KMS-11 (cell line): Measurements from ENCODE around the gene FUBP3.
A peak's percentile ranks its signal among the peaks of the same experiment; 100 is the strongest.

Source experiments
- H2AFZ ChIP-seq: fragments of 200-600 bp; sonication (generic); 2 replicates; pipeline ENCODE4 v1.6.1; 2016; ENCODE audit warnings: antibody characterized with exemption, mixed run types, low read depth
- H3K27ac ChIP-seq: fragments of 200-600 bp; sonication (generic); 2 replicates; pipeline ENCODE4 v1.6.1; 2016; ENCODE audit warnings: mild to moderate bottlenecking, mixed run types
- H3K27me3 ChIP-seq: fragments of 200-600 bp; sonication (generic); 2 replicates; pipeline ENCODE4 v1.6.1; 2017; ENCODE audit warnings: mild to moderate bottlenecking, low read depth, mixed run types, moderate library complexity; ENCODE audit not compliant: insufficient read depth
- H3K36me3 ChIP-seq: fragments of 200-600 bp; sonication (generic); 2 replicates; pipeline ENCODE4 v1.6.1; 2017; ENCODE audit warnings: mild to moderate bottlenecking, mixed run types; ENCODE audit not compliant: insufficient read depth
- H3K4me1 ChIP-seq: fragments of 200-600 bp; sonication (generic); 2 replicates; pipeline ENCODE4 v1.6.1; 2016; ENCODE audit warnings: mild to moderate bottlenecking, low read depth, mixed run types; ENCODE audit not compliant: poor library complexity, severe bottlenecking
- H3K4me2 ChIP-seq: fragments of 200-600 bp; sonication (generic); 2 replicates; pipeline ENCODE4 v1.7.0; 2016; ENCODE audit warnings: mild to moderate bottlenecking, mixed run types
- H3K4me3 ChIP-seq: fragments of 200-600 bp; sonication (generic); IDR thresholded peaks from 2 replicates; pipeline ENCODE4 v1.6.1; 2017; ENCODE audit warnings: low read depth, low read length, mixed read lengths; ENCODE audit not compliant: insufficient read depth
- H3K79me2 ChIP-seq: fragments of 200-600 bp; sonication (generic); 2 replicates; pipeline ENCODE4 v1.6.1; 2016; ENCODE audit warnings: low read depth, mixed run types; ENCODE audit not compliant: insufficient read depth
- H3K9ac ChIP-seq: fragments of 200-600 bp; sonication (generic); 2 replicates; pipeline ENCODE4 v1.6.1; 2016; ENCODE audit warnings: mild to moderate bottlenecking, mixed run types
- H4K20me1 ChIP-seq: fragments of 200-600 bp; sonication (generic); 2 replicates; pipeline ENCODE4 v1.6.1; 2016; ENCODE audit warnings: mild to moderate bottlenecking, mixed run types; ENCODE audit not compliant: insufficient read depth
- CTCF ChIP-seq: fragments of 200-600 bp; sonication (generic); conservative IDR thresholded peaks from 2 replicates; pipeline ENCODE4 v1.6.1; 2017; ENCODE audit warnings: low read depth, mild to moderate bottlenecking, antibody characterized with exemption, low read length, moderate library complexity, mixed read lengths

FUBP3 gene

GRCh38 chr9:130570208-130570607, 9.2 kb upstream of the FUBP3 start:
- Histone ChIP-seq H3K27me3 (peaks cover 12% of the 10 kb centered on the region; the same call in 1 of the 2 replicates), H3K27ac (no peak overlapping the region), H2AFZ (no peak overlapping the region), H4K20me1 (no peaks in the 10 kb centered on the region), H3K4me1 (no peaks in the 10 kb centered on the region), H3K79me2 (no peaks in the 10 kb centered on the region), H3K36me3 (no peaks in the 10 kb centered on the region), H3K9ac (no peak overlapping the region), H3K4me2 (no peak overlapping the region), H3K4me3 (no peak overlapping the region)
- TF ChIP-seq CTCF: no peak

GRCh38 chr9:130575514-130575913, 3.9 kb upstream of the FUBP3 start:
- Histone ChIP-seq H3K27me3 (no peaks in the 10 kb centered on the region), H3K27ac (no peak overlapping the region), H3K79me2 (peaks cover 10% of the 10 kb centered on the region), H4K20me1 (no peaks in the 10 kb centered on the region), H3K4me1 (peaks cover 4% of the 10 kb centered on the region), H3K4me2 (no peak overlapping the region), H2AFZ (no peak overlapping the region), H3K4me3 (no peak overlapping the region), H3K9ac (no peak overlapping the region), H3K36me3 (no peaks in the 10 kb centered on the region)
- TF ChIP-seq CTCF: no peak

GRCh38 chr9:130576176-130576575, 3.2 kb upstream of the FUBP3 start:
- H3K4me2 ChIP-seq: no peak overlapping the region
- H3K4me1 ChIP-seq: peaks cover 11% of the 10 kb centered on the region
- H3K27me3 ChIP-seq: no peaks in the 10 kb centered on the region
- H3K36me3 ChIP-seq: no peaks in the 10 kb centered on the region
- H3K4me3 ChIP-seq: no peak overlapping the region
- H2AFZ ChIP-seq: no peak overlapping the region
- H3K9ac ChIP-seq: no peak overlapping the region
- no peak for TF ChIP-seq CTCF
- H3K79me2 ChIP-seq: peaks cover 16% of the 10 kb centered on the region
- no peaks in the 10 kb centered on the region for H4K20me1 ChIP-seq
- H3K27ac ChIP-seq: no peak overlapping the region

- Histone ChIP-seq H3K9ac (peak overlapping the region; percentile 62; the same call in 1 of the 2 replicates), H3K27me3 (no peaks in the 10 kb centered on the region), H3K4me3 (peak overlapping the region; percentile 11), H3K79me2 (peaks cover 36% of the 10 kb centered on the region), H3K27ac (no peak overlapping the region), H3K4me2 (peak overlapping the region; percentile 97), H2AFZ (peak overlapping the region; percentile 84; the same call in 1 of the 2 replicates), H3K36me3 (no peaks in the 10 kb centered on the region), H3K4me1 (peaks cover 12% of the 10 kb centered on the region), H4K20me1 (0 out of 2 replicates have a peak, but pooled peaks cover 5% of the 10 kb centered on the region)
- no peak for TF ChIP-seq CTCF
Observed at GRCh38 chr9:130579738-130580463, 524 bp downstream of the FUBP3 start.
